Mucosa of descending colon (tissue), 3 donors: ENCODE measurements around the gene BASP1. TPM values are rescaled to one million over a fixed set of nuclear protein-coding genes. Genes with fewer than 3 reads are reported as not detected.
A peak's percentile ranks its signal among the peaks of the same experiment; 100 is the strongest.
"Not testable (repeated sequence)": the region's sequence is repeated elsewhere in the genome, so short reads cannot be mapped to it uniquely, and the experiment has no call there.

Experiments
- ATAC-seq: fragments of 200-7000 bp; cut with Tn5 transposase; one replicate; pipeline ENCODE4 v1.9.1; 2020; ENCODE audit warnings: mild to moderate bottlenecking, moderate library complexity
- DNase-seq, 3 donors: peaks; one replicate each; pipeline ENCODE4 v3.0.0-alpha.2; 2020
- H3K36me3 ChIP-seq: fragments of 200-600 bp; one replicate; pipeline ENCODE4 v1.8.0; 2021; ENCODE audit warnings: low read depth, mild to moderate bottlenecking
- H3K4me1 ChIP-seq: fragments of 200-600 bp; one replicate; pipeline ENCODE4 v1.8.0; 2021; ENCODE audit warnings: low read depth, mild to moderate bottlenecking
- H3K4me3 ChIP-seq: fragments of 200-600 bp; one replicate; pipeline ENCODE4 v1.8.0; 2021; ENCODE audit warnings: mild to moderate bottlenecking
- H3K9me3 ChIP-seq: fragments of 200-600 bp; one replicate; pipeline ENCODE4 v1.8.0; 2021; ENCODE audit warnings: mild to moderate bottlenecking
- intact Hi-C, 2 donors: fragments of 100-400 bp; cut with DNase I in 1 of 2; cut with micrococcal nuclease in 1 of 2; formaldehyde crosslinking; loops; one replicate each; pipeline versions ENCODE4 v1.11.0 to v1.11.1; 2022; cut with DNase I, micrococcal nuclease
- total RNA-seq, 3 donors: library from RNA; stranded (reverse); fragmentation: NEBNext Ultra II Directional in 2 of 3; extraction: Animal tissue kit (Norgen Biotek cat#: 25700) in 2 of 3; gene quantifications; one replicate each; pipeline versions ENCODE4 v1.2.1 to v1.2.4, GENCODE V29; 2021 to 2023
- TF ChIP-seq, protein P1 (sequence below): fragments of 200-600 bp; IDR thresholded peaks from one replicate; pipeline ENCODE4 v1.8.0; 2022; ENCODE audit warnings: antibody characterized with exemption, mild to moderate bottlenecking
- donor health status: DM: no; HTN: no; CAD: no; lungs with moderate emphysema.
- donor health status: DM: no; HTN: no; CAD: no.
- donor health status: DM: no; HTN: yes; CAD: no.

BASP1 gene
- total RNA-seq, 3 donors from 2014 or later = 3.6 to 10.6 (median 8.6) TPM

DNA sequence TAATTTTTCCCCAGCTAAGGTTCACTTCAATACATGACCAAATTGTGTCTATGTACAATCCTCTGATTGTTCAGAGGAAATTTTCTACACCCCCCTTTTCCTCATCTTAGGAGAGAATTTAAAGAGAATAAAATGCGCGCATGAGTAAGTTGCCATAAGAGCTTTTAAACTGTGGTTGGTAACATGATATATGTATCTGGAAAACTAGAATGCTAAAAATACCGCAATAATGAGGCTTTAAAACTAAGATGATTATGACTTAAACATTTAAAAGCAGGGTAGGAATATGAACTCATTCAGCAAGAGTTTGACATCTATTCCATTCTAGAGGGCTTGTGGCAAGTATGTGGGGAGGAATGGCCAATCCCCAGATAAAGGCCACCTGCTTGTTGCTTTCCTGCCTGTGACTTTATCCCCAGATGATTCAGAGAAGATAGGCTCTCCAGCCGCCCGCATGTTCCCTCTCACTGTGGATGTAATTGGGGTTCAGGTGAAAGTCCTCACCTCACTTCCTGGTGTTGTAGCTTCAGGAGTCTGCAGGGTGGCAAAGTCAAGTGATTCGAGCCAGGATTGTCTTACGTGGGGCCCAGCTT, 26.5 kb upstream of the BASP1 start:
- peak in 1 of 3 donors; percentile 31 for DNase-seq
- peaks cover 25% of the 10 kb centered on the region for H3K4me1 ChIP-seq
- H3K4me3 ChIP-seq = no peak overlapping the region
- H3K9me3 ChIP-seq = no peaks in the 10 kb centered on the region
- TF ChIP-seq, protein P1, sequence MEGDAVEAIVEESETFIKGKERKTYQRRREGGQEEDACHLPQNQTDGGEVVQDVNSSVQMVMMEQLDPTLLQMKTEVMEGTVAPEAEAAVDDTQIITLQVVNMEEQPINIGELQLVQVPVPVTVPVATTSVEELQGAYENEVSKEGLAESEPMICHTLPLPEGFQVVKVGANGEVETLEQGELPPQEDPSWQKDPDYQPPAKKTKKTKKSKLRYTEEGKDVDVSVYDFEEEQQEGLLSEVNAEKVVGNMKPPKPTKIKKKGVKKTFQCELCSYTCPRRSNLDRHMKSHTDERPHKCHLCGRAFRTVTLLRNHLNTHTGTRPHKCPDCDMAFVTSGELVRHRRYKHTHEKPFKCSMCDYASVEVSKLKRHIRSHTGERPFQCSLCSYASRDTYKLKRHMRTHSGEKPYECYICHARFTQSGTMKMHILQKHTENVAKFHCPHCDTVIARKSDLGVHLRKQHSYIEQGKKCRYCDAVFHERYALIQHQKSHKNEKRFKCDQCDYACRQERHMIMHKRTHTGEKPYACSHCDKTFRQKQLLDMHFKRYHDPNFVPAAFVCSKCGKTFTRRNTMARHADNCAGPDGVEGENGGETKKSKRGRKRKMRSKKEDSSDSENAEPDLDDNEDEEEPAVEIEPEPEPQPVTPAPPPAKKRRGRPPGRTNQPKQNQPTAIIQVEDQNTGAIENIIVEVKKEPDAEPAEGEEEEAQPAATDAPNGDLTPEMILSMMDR = no peak
- intact Hi-C loops = loop anchor here in 1 of 2 donors (5.0 kb wide), 1 partner anchor 399 kb away; no protein-coding TSS in a partner anchor
- H3K36me3 ChIP-seq = no peaks in the 10 kb centered on the region
- ATAC-seq = peak; percentile 70

DNA sequence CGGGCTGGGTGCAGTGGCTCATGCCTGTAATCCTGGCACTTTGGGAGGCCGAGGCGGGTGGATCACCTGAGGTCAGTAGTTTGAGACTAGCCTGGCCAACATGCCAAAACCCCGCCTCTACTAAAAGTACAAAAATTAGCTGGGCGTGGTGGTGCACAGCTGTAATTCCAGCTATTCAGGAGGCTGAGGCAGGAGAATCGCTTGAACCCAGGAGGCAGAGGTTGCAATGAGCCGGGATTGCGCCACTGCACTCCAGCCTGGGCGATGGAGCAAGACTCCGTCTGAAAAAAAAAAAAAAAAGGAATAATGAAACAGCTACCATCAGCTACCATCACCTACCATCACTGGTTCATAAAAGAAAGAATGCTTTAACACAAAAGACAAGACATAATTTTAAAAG, 25.9 kb upstream of the BASP1 start:
- ATAC-seq, H3K9me3 ChIP-seq, H3K4me3 ChIP-seq, H3K36me3 ChIP-seq: not testable (repeated sequence)
- DNase-seq = peak in 1 of 3 donors; percentile 33
- intact Hi-C loops = loop anchor here in 1 of 2 donors (5.0 kb wide), 1 partner anchor 399 kb away; no protein-coding TSS in a partner anchor
- H3K4me1 ChIP-seq = peaks cover 25% of the 10 kb centered on the region

- Histone ChIP-seq H3K36me3 (no peaks in the 10 kb centered on the region), H3K4me3 (no peak overlapping the region), H3K9me3 (no peaks in the 10 kb centered on the region), H3K4me1 (peaks cover 25% of the 10 kb centered on the region)
- TF ChIP-seq, protein P1 = no peak
- ATAC-seq (no peak), DNase-seq (no peak)
- intact Hi-C loops = loop anchor here in 1 of 2 donors (5.0 kb wide), 1 partner anchor 400 kb away; no protein-coding TSS in a partner anchor
These were observed 25.2 kb upstream of the BASP1 start for GRCh38 chr5:17192191-17192590.

DNA sequence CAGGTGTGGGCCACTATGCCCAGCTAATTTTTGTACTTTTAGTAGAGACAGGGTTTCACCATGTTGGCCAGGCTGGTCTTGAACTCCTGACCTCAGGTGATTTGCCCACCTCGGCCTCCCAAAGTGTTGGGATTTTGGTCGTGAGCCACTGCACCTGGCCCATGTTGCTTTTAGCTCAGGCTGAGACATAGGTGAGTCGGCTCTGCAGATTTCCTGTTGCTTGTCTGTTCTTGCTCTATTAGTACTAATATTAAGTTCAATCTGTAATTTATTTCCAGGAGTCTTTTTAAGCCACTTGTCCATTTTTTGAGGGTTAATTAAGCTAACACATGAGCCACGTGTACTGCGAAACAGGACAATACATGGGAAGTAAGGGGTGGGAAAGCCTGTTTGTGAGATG, 21.4 kb upstream of the BASP1 start:
- H3K4me1 ChIP-seq = peaks cover 12% of the 10 kb centered on the region
- H3K9me3 ChIP-seq = no peaks in the 10 kb centered on the region
- H3K36me3 ChIP-seq = no peaks in the 10 kb centered on the region
- DNase-seq (no peak), ATAC-seq (no peak)
- TF ChIP-seq, protein P1 = no peak
- no peak overlapping the region for H3K4me3 ChIP-seq
- intact Hi-C loops = no loop called here

- H3K4me3 ChIP-seq = no peak overlapping the region
- H3K36me3 ChIP-seq = no peaks in the 10 kb centered on the region
- H3K9me3 ChIP-seq = no peaks in the 10 kb centered on the region
- no peak for ATAC-seq
- intact Hi-C loops = no loop called here
- peaks cover 5% of the 10 kb centered on the region for H3K4me1 ChIP-seq
- TF ChIP-seq, protein P1 = no peak
- no peak for DNase-seq
These were observed 20.7 kb upstream of the BASP1 start for GRCh38 chr5:17196697-17197096.

DNA sequence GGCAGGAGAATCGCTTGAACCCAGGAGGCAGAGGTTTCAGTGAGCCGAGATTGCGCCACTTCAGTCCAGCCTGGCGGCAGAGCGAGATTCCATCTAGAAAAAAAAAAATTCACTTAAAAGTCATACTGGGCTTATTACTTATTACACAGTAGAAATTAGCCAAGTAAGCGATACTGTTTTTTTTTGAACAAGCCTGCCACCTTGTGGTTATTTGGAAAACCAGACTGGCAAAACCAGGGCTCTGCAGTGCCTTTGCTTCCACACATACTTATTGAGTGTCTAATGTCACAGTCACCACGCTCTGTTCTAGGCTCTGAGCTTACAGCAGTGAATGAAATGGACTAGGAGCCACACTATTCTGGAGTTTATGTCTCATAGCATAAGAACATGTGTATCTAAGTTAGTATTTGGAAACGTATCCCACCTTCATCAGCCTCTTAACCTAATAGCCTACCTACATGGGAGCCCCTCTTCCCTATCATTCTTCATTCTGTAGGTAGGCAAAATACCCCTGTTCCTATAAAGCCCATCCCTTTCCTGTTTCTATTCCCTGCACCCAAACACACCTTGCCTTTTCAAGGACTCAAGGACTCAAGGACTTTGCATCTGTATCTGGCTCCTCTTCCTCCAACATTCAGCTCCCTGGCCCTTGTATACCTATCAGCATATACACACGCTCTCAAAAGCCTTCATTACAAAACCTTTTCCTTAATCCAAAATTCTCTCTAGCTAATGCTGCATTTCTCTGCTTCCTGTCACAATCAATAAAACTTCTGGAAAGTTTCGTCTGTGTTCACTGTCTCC, 13.9 kb upstream of the BASP1 start:
- Histone ChIP-seq H3K4me3 (no peak overlapping the region), H3K9me3 (no peaks in the 10 kb centered on the region), H3K36me3 (no peaks in the 10 kb centered on the region), H3K4me1 (peaks cover 2% of the 10 kb centered on the region)
- intact Hi-C loops = no loop called here
- peak in 1 of 3 donors; percentile 38 for DNase-seq
- ATAC-seq = peak; percentile 84
- TF ChIP-seq, protein P1 = peak; percentile 38
